Measurements from ENCODE around the gene EIF1. TPM values are rescaled to one million over a fixed set of nuclear protein-coding genes. Genes with fewer than 3 reads are reported as not detected.

The EIF1 gene
- total RNA-seq, 4 donors from 2014 or later, result 222 to 842 (median 375) TPM

GRCh38 chr17:41659427-41660212 lies 29.1 kb upstream of the EIF1 start:
- TF ChIP-seq CTCF (IDR thresholded peaks at IDR 0.05 in 4 of 5, conservative IDR thresholded peaks at IDR 0.05 in 1 of 5) (no peak), POLR2A (IDR thresholded peaks at IDR 0.05) (no peak)
- DNase-seq, result no peak
- no peak overlapping the region for H3K4me3 ChIP-seq
- no peak for ATAC-seq
- no peaks in the 10 kb centered on the region for H3K36me3 ChIP-seq
- in situ Hi-C loops (cut with MboI; ENCODE audit: low sequenced_read_pairs in 4 of 4), result loop anchor here (5.0 to 25.0 kb wide), 7 partner anchors 105 to 1047 kb away; partner anchors contain the start of gene KRT10 (in 1 of the 4)
- intact Hi-C loops (cut with DNase I; ENCODE audit: low total_unique reads), result no loop called here
- H3K27me3 ChIP-seq, result no peaks in the 10 kb centered on the region
- no peaks in the 10 kb centered on the region for H3K4me1 ChIP-seq
- H3K27ac ChIP-seq, result no peak overlapping the region
- no peaks in the 10 kb centered on the region for H3K9me3 ChIP-seq

GRCh38 chr17:41660221-41660711 lies 28.4 kb upstream of the EIF1 start:
- Histone ChIP-seq H3K27ac (no peak overlapping the region), H3K4me3 (no peak overlapping the region), H3K9me3 (no peaks in the 10 kb centered on the region), H3K4me1 (peaks cover 0 to under 1% of the 10 kb centered on the region in 2 donors), H3K27me3 (no peaks in the 10 kb centered on the region), H3K36me3 (no peaks in the 10 kb centered on the region)
- ATAC-seq (no peak), DNase-seq (no peak)
- TF ChIP-seq CTCF (IDR thresholded peaks at IDR 0.05 in 4 of 5, conservative IDR thresholded peaks at IDR 0.05 in 1 of 5) (no peak), POLR2A (IDR thresholded peaks at IDR 0.05) (no peak)
- in situ Hi-C loops (cut with MboI; ENCODE audit: low sequenced_read_pairs in 4 of 4) (loop anchor here (5.0 to 25.0 kb wide), 7 partner anchors 105 to 1048 kb away; partner anchors contain the start of gene KRT10 (in 1 of the 4)), intact Hi-C loops (cut with DNase I; ENCODE audit: low total_unique reads) (no loop called here)

- no peaks in the 10 kb centered on the region for H3K9me3 ChIP-seq
- in situ Hi-C loops (cut with MboI; ENCODE audit: low sequenced_read_pairs in 4 of 4) (loop anchor here (5.0 to 25.0 kb wide), 7 partner anchors 109 to 1051 kb away; partner anchors contain the start of gene KRT10 (in 1 of the 4)), intact Hi-C loops (cut with DNase I; ENCODE audit: low total_unique reads) (no loop called here)
- no peak overlapping the region for H3K27ac ChIP-seq
- no peak for DNase-seq
- peaks cover 0 to 21% of the 10 kb centered on the region in 2 donors for H3K4me1 ChIP-seq
- H3K27me3 ChIP-seq, result no peaks in the 10 kb centered on the region
- ATAC-seq, result no peak
- no peaks in the 10 kb centered on the region for H3K36me3 ChIP-seq
- no peak overlapping the region for H3K4me3 ChIP-seq
- TF ChIP-seq POLR2A (IDR thresholded peaks at IDR 0.05), result no peak
- TF ChIP-seq CTCF (IDR thresholded peaks at IDR 0.05 in 4 of 5, conservative IDR thresholded peaks at IDR 0.05 in 1 of 5), result no peak
These were observed 25.1 kb upstream of the EIF1 start for GRCh38 chr17:41663451-41664171.

- Histone ChIP-seq H3K4me3 (no peak overlapping the region), H3K27me3 (no peaks in the 10 kb centered on the region), H3K4me1 (peaks cover 0 to 21% of the 10 kb centered on the region in 2 donors), H3K9me3 (no peaks in the 10 kb centered on the region), H3K27ac (no peak overlapping the region), H3K36me3 (no peaks in the 10 kb centered on the region)
- TF ChIP-seq POLR2A (IDR thresholded peaks at IDR 0.05), result no peak
- no peak for TF ChIP-seq CTCF (IDR thresholded peaks at IDR 0.05 in 4 of 5, conservative IDR thresholded peaks at IDR 0.05 in 1 of 5)
- intact Hi-C loops (cut with DNase I; ENCODE audit: low total_unique reads), result no loop called here
- in situ Hi-C loops (cut with MboI; ENCODE audit: low sequenced_read_pairs in 4 of 4), result loop anchor here (5.0 to 25.0 kb wide), 7 partner anchors 109 to 1052 kb away; partner anchors contain the start of gene KRT10 (in 1 of the 4)
- no peak for DNase-seq
- ATAC-seq, result no peak
These were observed 24.6 kb upstream of the EIF1 start for GRCh38 chr17:41664172-41664457.

All from gastrocnemius medialis (tissue), 4 donors.